Activated CD4-positive, alpha-beta T cell treated with anti-CD3 and anti-CD28 coated beads for 48 hours (primary cell): ENCODE results near the gene SCGN.

Source experiments
- DNase-seq: peaks from one replicate; pipeline ENCODE4 v3.0.0-alpha.2; 2020

The SCGN gene

GRCh38 chr6:25641377-25641776 is 10.6 kb upstream of the SCGN start:
- no peak for DNase-seq

DNA sequence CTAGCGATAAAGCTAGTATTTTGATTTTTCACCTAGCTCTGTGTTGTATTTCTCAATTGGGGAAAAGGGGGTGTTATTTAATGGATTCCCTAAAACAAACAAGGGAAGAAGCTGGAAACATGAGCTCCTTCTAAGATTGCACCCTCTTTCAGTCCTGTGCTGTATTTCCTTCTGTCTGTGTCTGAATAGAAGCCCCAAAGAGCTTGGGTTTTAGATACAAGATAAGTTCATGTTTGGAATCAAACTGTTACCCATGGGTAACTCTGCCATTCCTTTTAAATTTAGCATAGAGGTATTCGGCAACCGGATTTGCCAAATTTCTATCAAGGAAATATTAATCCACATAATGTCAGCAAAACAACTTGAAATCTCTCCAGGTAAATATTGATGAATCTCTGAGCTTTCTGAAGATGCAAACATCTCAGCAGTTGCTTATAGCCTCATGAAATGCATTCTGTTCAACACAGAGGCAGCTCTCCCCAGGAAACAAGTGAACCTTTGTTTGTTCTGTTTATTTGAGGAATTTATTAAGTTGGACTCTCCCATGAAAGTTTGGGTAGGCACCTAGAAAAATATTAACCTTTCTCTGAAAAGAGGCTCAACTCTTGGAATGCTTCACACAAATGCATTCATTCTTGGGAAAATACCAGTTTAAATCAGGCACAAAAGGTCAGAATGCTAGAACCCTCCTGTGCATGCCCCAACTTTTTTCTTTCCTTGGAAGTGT is 9.9 kb upstream of the SCGN start:
- no peak for DNase-seq

GRCh38 chr6:25642667-25643328 is 9.2 kb upstream of the SCGN start:
- no peak for DNase-seq

DNA sequence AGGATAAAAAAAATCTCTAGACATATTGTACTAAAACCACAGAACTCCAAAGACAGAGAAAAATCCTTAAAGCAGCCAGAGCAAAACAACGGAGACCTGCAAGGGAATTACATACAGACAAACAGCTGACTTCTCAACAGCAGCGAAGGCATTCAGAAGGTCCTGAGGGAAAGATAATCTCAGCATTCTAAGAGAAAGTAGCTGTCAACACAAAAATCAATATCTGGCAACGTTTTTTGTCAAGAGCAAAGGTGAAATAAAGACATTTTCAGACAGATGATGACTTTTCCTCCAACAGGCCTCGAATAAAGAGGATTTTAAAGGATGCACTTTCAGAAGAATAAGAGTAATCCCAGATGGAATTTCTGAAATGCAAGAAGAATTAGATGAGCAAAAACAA is 6.1 kb upstream of the SCGN start:
- no peak for DNase-seq

DNA sequence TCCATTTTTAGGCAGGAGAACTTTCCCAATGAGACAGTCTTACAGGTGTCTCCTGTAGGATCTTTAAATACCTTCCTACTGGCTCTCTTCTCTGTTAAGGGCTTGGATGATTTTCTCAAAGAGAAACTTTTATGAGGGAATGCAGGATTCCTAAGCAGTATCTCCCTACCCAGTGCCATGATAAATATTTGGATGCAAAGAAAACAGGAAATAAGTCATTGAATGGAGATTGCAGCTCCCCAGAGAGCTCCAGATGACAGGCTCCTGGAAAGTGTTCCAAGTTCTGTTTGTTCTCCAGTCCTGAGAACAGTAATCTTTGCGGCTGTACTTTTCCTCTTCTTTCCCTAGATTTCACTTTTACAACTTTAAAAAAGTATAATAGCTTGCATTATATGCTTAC is 2.4 kb upstream of the SCGN start:
- DNase-seq: no peak

- no peak for DNase-seq
Observed at GRCh38 chr6:25655723-25656122, 3.7 kb downstream of the SCGN start.

GRCh38 chr6:25659633-25660368 is 7.8 kb downstream of the SCGN start:
- DNase-seq: no peak

DNA sequence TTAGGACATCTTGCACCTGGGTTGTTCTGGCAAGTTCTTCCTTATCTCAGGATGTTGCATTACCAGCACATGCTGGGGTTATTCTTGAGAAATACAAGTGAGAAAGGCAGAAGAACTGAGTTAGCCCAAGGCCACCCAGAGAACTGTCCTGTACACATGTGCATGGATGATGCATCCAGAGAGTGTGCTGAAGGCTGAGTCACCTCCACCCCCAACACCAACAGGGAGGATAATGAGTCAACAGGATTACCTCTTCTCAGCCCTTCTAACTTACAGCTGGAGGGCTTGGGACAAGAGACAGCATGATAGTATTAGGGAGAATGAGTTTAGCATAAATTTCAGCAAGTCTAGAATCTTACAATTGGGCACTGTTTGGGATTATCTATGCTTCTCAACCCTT is 8.5 kb downstream of the SCGN start:
- DNase-seq: peak; percentile 54

GRCh38 chr6:25661129-25661779 is 9.2 kb downstream of the SCGN start:
- no peak for DNase-seq

DNA sequence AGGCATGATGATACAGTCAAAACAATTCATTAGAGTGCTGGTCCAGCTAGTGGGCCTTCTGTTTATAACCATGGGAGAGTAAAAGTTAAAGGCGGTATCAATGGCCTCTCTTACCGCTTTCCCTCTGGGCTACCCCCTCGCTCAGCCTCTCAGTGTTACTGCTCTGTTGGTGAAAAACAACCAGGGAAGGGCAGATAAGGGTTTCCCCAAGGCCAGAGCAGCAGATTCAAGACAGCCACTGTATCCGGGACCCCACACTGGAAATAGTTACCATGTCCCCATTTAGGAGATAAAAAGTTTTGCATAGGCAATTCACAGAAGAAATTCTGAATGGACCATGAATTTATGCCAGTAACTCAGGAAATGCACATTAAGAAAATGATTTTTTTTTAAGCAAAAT is 13.4 kb downstream of the SCGN start:
- no peak for DNase-seq

- DNase-seq: no peak
Observed at GRCh38 chr6:25669413-25669812, 17.4 kb downstream of the SCGN start.

DNA sequence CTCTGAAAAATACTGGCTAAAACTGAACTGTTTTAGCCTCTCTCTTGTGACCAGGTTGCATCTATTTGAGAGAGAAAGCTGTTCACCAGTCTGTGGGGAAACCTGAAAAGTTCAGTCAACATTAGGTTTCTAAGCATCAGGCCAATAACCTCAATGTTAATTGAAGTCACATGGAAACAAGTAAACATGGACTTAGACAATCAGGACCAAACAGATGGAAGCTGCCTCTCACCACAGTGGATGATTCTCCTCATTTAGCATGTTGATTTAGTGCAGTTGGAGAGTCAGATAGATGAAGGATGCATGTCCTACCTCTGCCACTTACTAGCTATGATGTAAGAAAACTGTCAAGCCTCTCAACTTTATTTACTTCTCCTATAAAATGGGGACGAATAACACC is 18.2 kb downstream of the SCGN start:
- no peak for DNase-seq

GRCh38 chr6:25670793-25671513 is 18.9 kb downstream of the SCGN start:
- DNase-seq: no peak

DNA sequence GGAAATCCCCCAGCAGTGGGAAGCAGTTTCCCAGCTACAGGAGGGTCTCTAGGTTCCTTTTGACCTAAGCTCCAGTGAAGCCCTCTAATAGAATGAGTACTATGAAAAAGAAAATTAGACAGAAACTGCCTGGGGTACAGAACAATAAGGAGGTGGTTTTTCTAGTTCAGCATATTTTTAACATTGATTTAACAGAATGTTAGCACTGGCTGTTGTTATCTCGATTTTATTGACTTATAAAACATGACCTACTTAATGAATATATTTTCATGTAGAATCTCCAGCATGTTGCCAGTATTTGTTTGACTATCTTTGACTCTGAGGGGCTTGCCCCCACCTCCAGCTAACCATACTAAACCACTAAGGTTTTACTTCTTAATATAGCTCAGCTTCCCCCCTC is 19.6 kb downstream of the SCGN start:
- DNase-seq: no peak

DNA sequence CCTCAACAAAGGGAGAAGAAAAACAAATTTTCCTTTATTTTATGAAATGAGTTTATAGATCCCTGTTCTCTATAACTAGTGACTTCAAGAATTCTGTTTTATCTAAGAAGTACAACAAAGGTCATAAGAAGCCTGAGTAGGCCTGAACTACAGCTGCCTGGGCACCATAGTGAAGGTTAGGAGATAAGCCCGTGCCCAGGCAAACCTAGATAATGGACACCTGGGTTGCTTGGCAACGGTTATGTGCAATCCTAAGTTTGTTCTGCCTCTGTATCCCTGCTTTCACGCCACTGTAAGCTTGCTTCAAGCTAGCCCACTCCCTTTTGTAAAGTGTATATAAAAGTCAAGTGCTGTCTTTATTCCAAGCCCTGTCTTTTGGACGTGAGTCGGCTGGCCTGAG is 23.2 kb downstream of the SCGN start:
- DNase-seq: no peak

GRCh38 chr6:25676775-25677174 is 24.8 kb downstream of the SCGN start:
- DNase-seq: no peak

- no peak for DNase-seq
Observed at GRCh38 chr6:25681848-25682247, 29.8 kb downstream of the SCGN start.

DNA sequence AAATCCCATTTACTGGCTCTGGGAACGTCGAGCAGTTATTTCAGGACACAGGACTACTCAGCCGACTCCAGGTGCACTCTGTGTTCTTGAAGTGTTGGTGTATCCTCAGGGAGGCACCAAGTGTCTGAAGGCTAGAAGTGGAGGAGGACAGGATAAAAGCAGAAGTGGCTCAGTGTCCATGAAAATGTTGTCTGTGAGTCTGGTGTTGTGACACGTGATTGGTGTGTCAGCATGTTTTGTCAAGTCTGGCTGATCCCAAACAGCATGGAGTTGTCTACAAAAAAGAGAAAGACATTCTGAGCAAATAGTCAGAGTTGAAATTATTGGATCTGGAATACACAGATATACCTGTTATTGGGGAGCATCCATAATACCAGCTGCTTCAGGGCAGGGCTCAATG is 30.3 kb downstream of the SCGN start:
- no peak for DNase-seq

GRCh38 chr6:25684565-25684964 is 32.5 kb downstream of the SCGN start:
- DNase-seq: no peak

DNA sequence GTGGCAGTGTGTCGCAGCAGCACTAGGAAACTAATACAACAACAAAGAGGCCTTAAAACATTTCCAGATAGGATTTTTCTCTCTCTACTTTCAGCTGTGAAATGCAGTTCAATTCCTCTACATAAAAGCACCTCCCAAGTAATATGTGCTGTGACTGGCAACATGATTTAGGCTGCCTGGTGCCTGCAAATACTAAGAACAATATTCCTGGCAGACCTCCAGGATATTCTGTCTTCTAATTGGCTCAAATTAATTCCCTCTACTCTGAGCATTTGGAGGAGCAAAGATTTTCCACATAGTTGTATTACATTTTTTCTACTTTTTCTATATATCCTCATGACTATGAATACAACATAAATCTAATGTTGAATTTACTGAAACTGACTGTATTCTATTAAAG is 33.2 kb downstream of the SCGN start:
- no peak for DNase-seq

DNA sequence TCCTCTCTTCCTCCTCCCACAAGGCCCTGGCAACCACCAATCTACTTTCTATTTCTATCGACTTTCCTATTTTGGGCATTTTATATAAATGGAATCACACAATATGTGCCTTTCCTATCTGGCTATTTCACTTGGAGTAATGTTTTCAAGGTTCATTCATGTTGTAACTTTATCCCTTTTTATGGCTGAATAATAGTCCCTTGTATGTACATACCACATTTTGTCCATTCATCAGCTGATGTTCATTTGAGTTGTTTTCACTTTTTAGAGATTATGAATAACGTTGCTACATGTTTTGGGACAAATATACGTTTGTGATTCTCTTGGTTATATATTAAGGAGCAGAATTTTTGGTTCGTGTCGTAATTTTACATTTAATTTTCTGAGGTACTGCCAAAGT is 33.9 kb downstream of the SCGN start:
- DNase-seq: no peak

DNA sequence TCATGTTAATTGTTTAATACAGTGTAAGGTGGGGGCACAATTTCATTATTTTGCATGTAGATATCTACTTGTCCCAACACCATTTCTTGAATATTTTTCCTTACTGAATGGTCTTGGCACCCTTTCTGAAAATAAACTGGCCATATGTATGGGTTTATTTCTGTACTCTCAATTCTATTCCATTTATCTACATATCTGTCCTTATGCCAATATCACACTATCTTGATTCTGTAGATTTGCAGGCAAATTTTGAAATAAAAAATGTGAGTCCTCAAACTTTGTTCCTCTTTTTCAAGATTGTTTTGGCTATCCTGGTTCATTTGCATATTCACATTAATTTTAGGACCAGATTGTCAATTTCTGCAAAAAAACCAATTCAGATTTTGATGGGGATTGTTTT is 34.8 kb downstream of the SCGN start:
- no peak for DNase-seq

- no peak for DNase-seq
Observed at GRCh38 chr6:25689966-25690365, 38.0 kb downstream of the SCGN start.
